ENCODE measurements around the gene RBFA. TPM values are rescaled to one million over a fixed set of nuclear protein-coding genes. Genes with fewer than 3 reads are reported as not detected.
"Not testable (repeated sequence)": the region's sequence is repeated elsewhere in the genome, so short reads cannot be mapped to it uniquely, and the experiment has no call there.

The RBFA gene
- total RNA-seq, 1 donor from 2014 or later = 30.2 TPM

- Histone ChIP-seq H3K27me3 (no peaks in the 10 kb centered on the region), H3K36me3 (no peaks in the 10 kb centered on the region), H3K9me3 (peaks cover 6% of the 10 kb centered on the region), H3K4me1 (no peaks in the 10 kb centered on the region), H3K27ac (peak overlapping the region; percentile 50), H3K4me3 (no peak overlapping the region)
- intact Hi-C loops (cut with DNase I) = no loop called here
- TF ChIP-seq CTCF (IDR thresholded peaks at IDR 0.05) = no peak
- TF ChIP-seq POLR2A (IDR thresholded peaks at IDR 0.05) = no peak
- TF ChIP-seq POLR2AphosphoS5 (IDR thresholded peaks at IDR 0.05; ENCODE audit: insufficient read depth in 1 of 2, low read depth in 1 of 2) = no peak
- no peak for DNase-seq (ENCODE audit: extremely low spot score in 2 of 2)
Measured at GRCh38 chr18:80010551-80010906, 23.7 kb upstream of the RBFA start.

DNA sequence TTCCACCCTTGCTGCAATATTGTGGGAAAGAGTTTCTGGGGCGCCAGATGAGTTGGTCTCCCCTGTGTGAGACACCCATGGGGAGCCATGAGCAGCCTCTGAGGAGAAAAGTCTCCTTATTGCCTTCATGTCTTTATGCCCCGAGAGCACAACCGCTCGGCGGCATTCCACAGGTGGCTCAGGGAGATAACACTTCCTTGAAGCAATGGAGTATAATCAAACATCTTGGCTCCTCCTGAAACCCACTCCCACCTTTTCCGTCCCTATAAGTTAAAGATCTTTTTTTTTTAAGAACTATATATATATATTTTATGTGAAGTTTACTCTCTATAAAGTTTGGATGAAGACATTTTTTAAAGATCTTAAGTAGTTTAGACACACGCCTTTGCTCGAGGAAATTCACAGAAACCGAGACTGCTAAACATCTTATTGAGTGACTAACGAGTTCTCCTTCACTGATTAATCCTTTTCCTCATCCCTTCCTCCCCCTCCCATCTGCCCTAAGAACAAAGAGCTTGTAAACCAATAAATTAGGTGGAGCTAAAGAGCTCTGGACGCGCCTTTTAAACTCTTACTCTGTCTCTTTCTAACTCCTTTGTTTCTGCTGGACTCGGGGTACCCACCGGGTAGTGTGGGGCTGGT is 22.6 kb upstream of the RBFA start:
- H3K27ac ChIP-seq = peak overlapping the region; percentile 50
- H3K4me1 ChIP-seq; intact Hi-C loops (cut with DNase I); H3K9me3 ChIP-seq; H3K4me3 ChIP-seq; DNase-seq (ENCODE audit: extremely low spot score in 2 of 2); H3K27me3 ChIP-seq; H3K36me3 ChIP-seq: not testable (repeated sequence)
- TF ChIP-seq POLR2AphosphoS5 (IDR thresholded peaks at IDR 0.05; ENCODE audit: insufficient read depth in 1 of 2, low read depth in 1 of 2) = peak in 1 of 2 donors; percentile 45

DNA sequence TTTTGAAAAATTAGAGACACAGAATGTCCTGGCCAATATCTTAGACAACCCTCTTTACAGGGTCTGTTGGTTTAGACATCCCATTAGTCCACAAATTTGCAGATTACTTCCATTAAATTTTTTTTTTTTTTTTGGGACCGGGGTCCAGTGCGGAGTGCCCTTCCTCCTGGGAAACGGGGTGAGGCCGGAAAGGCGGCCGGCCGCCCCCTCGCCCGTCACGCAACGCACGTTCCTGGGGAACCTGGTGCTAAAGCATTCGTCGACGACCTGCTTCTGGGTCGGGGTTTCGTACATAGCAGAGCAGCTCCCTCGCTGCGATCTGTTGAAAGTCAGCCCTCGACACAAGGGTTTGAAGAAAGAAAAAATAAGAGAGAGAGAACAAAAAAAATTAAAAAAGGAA is 21.5 kb upstream of the RBFA start:
- no peak for DNase-seq (ENCODE audit: extremely low spot score in 2 of 2)
- intact Hi-C loops (cut with DNase I) = no loop called here
- no peak for TF ChIP-seq CTCF (IDR thresholded peaks at IDR 0.05)
- TF ChIP-seq POLR2AphosphoS5 (IDR thresholded peaks at IDR 0.05; ENCODE audit: insufficient read depth in 1 of 2, low read depth in 1 of 2) = no peak
- Histone ChIP-seq H3K36me3 (no peaks in the 10 kb centered on the region), H3K4me1 (no peaks in the 10 kb centered on the region), H3K27ac (no peak overlapping the region), H3K4me3 (no peak overlapping the region), H3K9me3 (peaks cover 6% of the 10 kb centered on the region), H3K27me3 (no peaks in the 10 kb centered on the region)

DNA sequence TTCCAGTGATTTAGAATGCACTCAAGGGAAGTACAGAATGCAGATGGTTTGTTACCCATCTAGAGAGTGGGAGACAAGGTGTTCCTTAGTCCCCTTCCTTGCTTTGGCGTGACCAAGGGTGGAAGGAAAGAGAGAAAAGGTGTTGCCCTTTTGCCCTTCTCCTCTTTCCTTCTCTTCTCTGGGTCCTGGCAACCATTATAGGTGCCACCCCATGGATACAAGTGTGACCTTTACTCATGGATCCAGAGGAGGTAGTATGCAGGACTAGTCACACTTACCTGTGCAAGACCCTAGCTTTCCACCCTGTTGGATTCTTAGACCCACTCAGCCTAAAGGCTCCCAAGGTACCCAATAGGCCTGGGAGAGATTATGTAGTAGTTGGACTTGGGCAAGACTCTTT is 11.6 kb upstream of the RBFA start:
- no peaks in the 10 kb centered on the region for H3K4me1 ChIP-seq

GRCh38 chr18:80023173-80023572 is 11.1 kb upstream of the RBFA start:
- DNase-seq (ENCODE audit: extremely low spot score in 2 of 2) = no peak
- no peaks in the 10 kb centered on the region for H3K27me3 ChIP-seq
- peaks cover 0 to 27% of the 10 kb centered on the region in 2 donors for H3K36me3 ChIP-seq
- TF ChIP-seq POLR2AphosphoS5 (IDR thresholded peaks at IDR 0.05; ENCODE audit: insufficient read depth in 1 of 2, low read depth in 1 of 2) (no peak), POLR2A (IDR thresholded peaks at IDR 0.05) (no peak), CTCF (IDR thresholded peaks at IDR 0.05) (no peak)
- peaks cover 80% of the 10 kb centered on the region for H3K9me3 ChIP-seq
- H3K4me3 ChIP-seq = no peak overlapping the region
- H3K4me1 ChIP-seq = no peaks in the 10 kb centered on the region
- H3K27ac ChIP-seq = no peak overlapping the region
- intact Hi-C loops (cut with DNase I) = no loop called here

More for the DNA sequence above, 11.6 kb upstream of the RBFA start:
- TF ChIP-seq CTCF (IDR thresholded peaks at IDR 0.05) (no peak), POLR2A (IDR thresholded peaks at IDR 0.05) (no peak), POLR2AphosphoS5 (IDR thresholded peaks at IDR 0.05; ENCODE audit: insufficient read depth in 1 of 2, low read depth in 1 of 2) (no peak)
- H3K36me3 ChIP-seq = peaks cover 0 to 27% of the 10 kb centered on the region in 2 donors
- no peak overlapping the region for H3K4me3 ChIP-seq
- H3K27me3 ChIP-seq = no peaks in the 10 kb centered on the region
- intact Hi-C loops (cut with DNase I) = no loop called here
- no peak overlapping the region for H3K27ac ChIP-seq
- peaks cover 80% of the 10 kb centered on the region for H3K9me3 ChIP-seq
- no peak for DNase-seq (ENCODE audit: extremely low spot score in 2 of 2)
